Transverse colon (tissue), 4 donors: ENCODE results near the gene MTHFD1. TPM values are rescaled to one million over a fixed set of nuclear protein-coding genes. Genes with fewer than 3 reads are reported as not detected.

Experiments used
- DNase-seq: peaks from one replicate; pipeline ENCODE4 v3.0.0-alpha.2; 2019
- H3K27ac ChIP-seq, 4 donors: fragments of 200-600 bp; sonication (generic); 2 replicates each; pipeline ENCODE4 v1.5.1; 2016 to 2018; ENCODE audit warnings: inconsistent platforms in 4 of 4
- H3K27me3 ChIP-seq: fragments of 200-600 bp; sonication (generic); 2 replicates; pipeline ENCODE4 v1.5.1; 2017; ENCODE audit warnings: inconsistent platforms
- H3K36me3 ChIP-seq, 4 donors: fragments of 200-600 bp; sonication (generic); 2 replicates each; pipeline ENCODE4 v1.5.1; 2017 to 2019; ENCODE audit warnings: inconsistent platforms in 4 of 4
- H3K4me1 ChIP-seq, 4 donors: fragments of 200-600 bp; sonication (generic); 2 replicates each; pipeline ENCODE4 v1.5.1; 2017 to 2020; ENCODE audit warnings: inconsistent platforms in 4 of 4
- H3K4me3 ChIP-seq, 4 donors: fragments of 200-600 bp; sonication (generic); 1 replicate in 1 of 4; 2 replicates in 3 of 4; pipeline versions ENCODE4 v1.5.1 to v1.6.1; 2017 to 2019; ENCODE audit warnings: inconsistent platforms in 4 of 4
- H3K9me3 ChIP-seq, 2 donors: fragments of 200-600 bp; sonication (generic); 2 replicates each; pipeline ENCODE4 v1.5.1; 2017 to 2019; ENCODE audit warnings: inconsistent platforms in 2 of 2
- CTCF ChIP-seq, 5 experiments: fragments of 200-600 bp in 3 of 5; fragments of 450-650 bp in 2 of 5; sonication (generic) in 3 of 5; IDR thresholded peaks; 1 replicate in 2 of 5; 2 replicates in 3 of 5; pipeline ENCODE4 v1.5.1; 2016 to 2017; ENCODE audit warnings: antibody characterized with exemption in 5 of 5, inconsistent platforms in 3 of 5, mild to moderate bottlenecking in 2 of 5, moderate library complexity in 1 of 5
- EP300 ChIP-seq: sonication (generic); formaldehyde crosslinking; IDR thresholded peaks from one replicate; pipeline ENCODE4 v1.6.1; 2017; ENCODE audit warnings: antibody characterized with exemption, low read depth
- POLR2A ChIP-seq: fragments of 450-650 bp; IDR thresholded peaks from one replicate; pipeline ENCODE4 v1.6.1; 2016; ENCODE audit warnings: antibody characterized with exemption, mild to moderate bottlenecking, moderate library complexity
- POLR2AphosphoS5 ChIP-seq, 3 donors: sonication (generic); formaldehyde crosslinking; IDR thresholded peaks; one replicate each; pipeline ENCODE4 v1.6.1; 2016; ENCODE audit warnings: antibody characterized with exemption in 3 of 3
- WGBS, 2 donors: methylation state at CpG; one replicate each; pipeline ENCODE4 v1.1.5; 2018; ENCODE audit warnings: low coverage in 1 of 2; 5-methylcytosine and 5-hydroxymethylcytosine counted together
- in situ Hi-C, 4 donors: fragments of 200-750 bp; cut with MboI; loops; one replicate each; pipeline versions ENCODE4 v1.15.0 to v1.15.1; 2017; ENCODE audit warnings: low sequenced_read_pairs in 3 of 4, low pct_ligation_motif_present in 1 of 4, low pct_unique_long_range_greater_than_20kb in 1 of 4
- intact Hi-C: fragments of 100-400 bp; cut with DNase I; formaldehyde crosslinking; loops from one replicate; pipeline ENCODE4 v1.15.1; 2023; ENCODE audit warnings: low total_unique reads
- total RNA-seq, 4 donors: library from RNA; depleted of rRNA; stranded (reverse); fragments of >200 nt; gene quantifications; one replicate each; pipeline ENCODE4 v1.1.0, GENCODE V29; 2016

MTHFD1 gene
- total RNA-seq, 4 donors from 2014 or later = 20.5 to 92.0 (median 37.7) TPM

- Histone ChIP-seq H3K27me3 (no peaks in the 10 kb centered on the region), H3K27ac (peak overlapping the region in 1 of 4 donors; percentile 99), H3K4me1 (peaks cover 11 to 37% (median 30%) of the 10 kb centered on the region in 4 donors), H3K36me3 (no peaks in the 10 kb centered on the region), H3K4me3 (no peak overlapping the region), H3K9me3 (no peaks in the 10 kb centered on the region)
- no peak for TF ChIP-seq CTCF (IDR thresholded peaks at IDR 0.05)
- no peak for TF ChIP-seq POLR2AphosphoS5 (IDR thresholded peaks at IDR 0.05)
- no peak for TF ChIP-seq POLR2A
- TF ChIP-seq EP300 = no peak
- 93 to 100% methylated on average over 1 of the region's 1 CpG for WGBS, 2 donors
- DNase-seq = no peak
- intact Hi-C loops = no loop called here
- in situ Hi-C loops = no loop called here
These were observed 111.9 kb downstream of the MTHFD1 start for GRCh38 chr14:64500088-64500487.

GRCh38 chr14:64501411-64502171 is 113.4 kb downstream of the MTHFD1 start:
- H3K27ac ChIP-seq = peak overlapping the region; percentile 98 to 100 (median 100)
- in situ Hi-C loops (no loop called here), intact Hi-C loops (no loop called here)
- H3K36me3 ChIP-seq = no peaks in the 10 kb centered on the region
- H3K4me1 ChIP-seq = peaks cover 11 to 47% (median 39%) of the 10 kb centered on the region in 4 donors
- peak overlapping the region in 2 of 4 donors; percentile 1 to 75 for H3K4me3 ChIP-seq
- 20 to 29% methylated on average over 4 to 8 of the region's 8 CpGs for WGBS, 2 donors
- TF ChIP-seq CTCF (IDR thresholded peaks at IDR 0.05) = no peak
- peak; percentile 43 for TF ChIP-seq POLR2A
- peak; percentile 60 for TF ChIP-seq EP300
- peak; percentile 69 to 75 (median 74) for TF ChIP-seq POLR2AphosphoS5 (IDR thresholded peaks at IDR 0.05)
- peak; percentile 68 for DNase-seq
- no peaks in the 10 kb centered on the region for H3K9me3 ChIP-seq
- no peaks in the 10 kb centered on the region for H3K27me3 ChIP-seq

- Histone ChIP-seq H3K4me3 (peak overlapping the region; percentile 71 to 92 (median 74)), H3K4me1 (peaks cover 11 to 56% (median 48%) of the 10 kb centered on the region in 4 donors), H3K9me3 (no peaks in the 10 kb centered on the region), H3K27ac (peak overlapping the region; percentile 98 to 100 (median 100)), H3K36me3 (no peaks in the 10 kb centered on the region), H3K27me3 (no peaks in the 10 kb centered on the region)
- intact Hi-C loops = no loop called here
- no peak for TF ChIP-seq POLR2A
- no peak for TF ChIP-seq POLR2AphosphoS5 (IDR thresholded peaks at IDR 0.05)
- TF ChIP-seq CTCF (IDR thresholded peaks at IDR 0.05) = no peak
- no peak for TF ChIP-seq EP300
- 18 to 80% methylated on average over 1 to 6 of the region's 6 CpGs for WGBS, 2 donors
- in situ Hi-C loops = no loop called here
- DNase-seq = no peak
These were observed 114.3 kb downstream of the MTHFD1 start for GRCh38 chr14:64502456-64502855.

GRCh38 chr14:64502887-64503433 is 114.8 kb downstream of the MTHFD1 start:
- Histone ChIP-seq H3K4me1 (peaks cover 11 to 61% (median 50%) of the 10 kb centered on the region in 4 donors), H3K27me3 (no peaks in the 10 kb centered on the region), H3K27ac (peak overlapping the region; percentile 98 to 100 (median 100)), H3K9me3 (no peaks in the 10 kb centered on the region), H3K36me3 (no peaks in the 10 kb centered on the region), H3K4me3 (peak overlapping the region; percentile 71 to 92 (median 74))
- in situ Hi-C loops = no loop called here
- 0% methylated on average over 7 to 24 of the region's 29 CpGs for WGBS, 2 donors
- TF ChIP-seq POLR2AphosphoS5 (IDR thresholded peaks at IDR 0.05) = no peak
- no peak for TF ChIP-seq CTCF (IDR thresholded peaks at IDR 0.05)
- TF ChIP-seq EP300 = no peak
- TF ChIP-seq POLR2A = no peak
- peak; percentile 36 for DNase-seq
- intact Hi-C loops = no loop called here
